Ishikawa (cell line): ENCODE results near the gene MPO.

Experiments used
- CEBPB ChIP-seq: IDR thresholded peaks from 2 replicates; pipeline ENCODE4 v1.6.1; 2012
- CREB1 ChIP-seq: IDR thresholded peaks from 2 replicates; pipeline ENCODE4 v1.6.1; 2012; ENCODE audit warnings: low read depth
- EGR1 ChIP-seq: IDR thresholded peaks from 2 replicates; pipeline ENCODE4 v1.6.1; 2012
- EP300 ChIP-seq: IDR thresholded peaks from 2 replicates; pipeline ENCODE4 v1.6.1; 2012; ENCODE audit warnings: borderline replicate concordance
- FOXM1 ChIP-seq: IDR thresholded peaks from 2 replicates; pipeline ENCODE4 v1.6.1; 2012; ENCODE audit warnings: low read depth, borderline replicate concordance
- MAX ChIP-seq: IDR thresholded peaks from 2 replicates; pipeline ENCODE4 v1.6.1; 2012
- NFIC ChIP-seq: IDR thresholded peaks from 2 replicates; pipeline ENCODE4 v1.6.1; 2012
- RAD21 ChIP-seq: IDR thresholded peaks from 2 replicates; pipeline ENCODE4 v1.6.1; 2012; ENCODE audit warnings: low read depth
- REST ChIP-seq: IDR thresholded peaks from 2 replicates; pipeline ENCODE4 v1.6.1; 2012; ENCODE audit warnings: low read depth, mild to moderate bottlenecking
- TAF1 ChIP-seq: IDR thresholded peaks from 2 replicates; pipeline ENCODE4 v1.6.1; 2012; ENCODE audit warnings: low read depth, mild to moderate bottlenecking
- TCF12 ChIP-seq: IDR thresholded peaks from 2 replicates; pipeline ENCODE4 v1.6.1; 2012; ENCODE audit warnings: low read depth
- TEAD4 ChIP-seq: IDR thresholded peaks from 2 replicates; pipeline ENCODE4 v1.6.1; 2012
- USF1 ChIP-seq: IDR thresholded peaks from 2 replicates; pipeline ENCODE4 v1.6.1; 2012
- YY1 ChIP-seq: IDR thresholded peaks from 2 replicates; pipeline ENCODE4 v1.6.1; 2012; ENCODE audit warnings: low read depth
- ZBTB7A ChIP-seq: IDR thresholded peaks from 2 replicates; pipeline ENCODE4 v1.6.1; 2012; ENCODE audit warnings: low read depth

The MPO gene

GRCh38 chr17:58277802-58278595, 2.7 kb downstream of the MPO start:
- TF ChIP-seq REST = no peak
- TF ChIP-seq CREB1 = no peak
- TF ChIP-seq TAF1 = no peak
- no peak for TF ChIP-seq FOXM1
- TF ChIP-seq EGR1 = no peak
- no peak for TF ChIP-seq TEAD4
- no peak for TF ChIP-seq CEBPB
- TF ChIP-seq ZBTB7A = no peak
- TF ChIP-seq TCF12 = no peak
- TF ChIP-seq EP300 = no peak

- TF ChIP-seq ZBTB7A (no peak), RAD21 (peak; percentile 69)
These were observed 3.5 kb downstream of the MPO start for GRCh38 chr17:58277107-58277801.

GRCh38 chr17:58276423-58276822, 4.3 kb downstream of the MPO start:
- TF ChIP-seq TEAD4 (no peak), ZBTB7A (no peak), REST (no peak), YY1 (no peak), EP300 (no peak), FOXM1 (no peak), EGR1 (no peak), TAF1 (no peak), CREB1 (no peak), USF1 (no peak)

- no peak for TF ChIP-seq MAX
- TF ChIP-seq EGR1 = no peak
- no peak for TF ChIP-seq USF1
- TF ChIP-seq TEAD4 = no peak
- TF ChIP-seq TAF1 = no peak
- no peak for TF ChIP-seq EP300
- TF ChIP-seq YY1 = no peak
- TF ChIP-seq REST = no peak
- TF ChIP-seq CEBPB = no peak
- no peak for TF ChIP-seq RAD21
- no peak for TF ChIP-seq FOXM1
- TF ChIP-seq ZBTB7A = no peak
- TF ChIP-seq NFIC = no peak
- no peak for TF ChIP-seq CREB1
- TF ChIP-seq TCF12 = no peak
These were observed 5.3 kb downstream of the MPO start for GRCh38 chr17:58275417-58275816.
